Transverse colon (tissue), 4 donors: ENCODE results near the gene GNAQ. TPM values are rescaled to one million over a fixed set of nuclear protein-coding genes. Genes with fewer than 3 reads are reported as not detected.

Source experiments
- DNase-seq: peaks from one replicate; pipeline ENCODE4 v3.0.0-alpha.2; 2019
- H3K27ac ChIP-seq, 4 donors: fragments of 200-600 bp; sonication (generic); 2 replicates each; pipeline ENCODE4 v1.5.1; 2016 to 2018; ENCODE audit warnings: inconsistent platforms in 4 of 4
- H3K27me3 ChIP-seq: fragments of 200-600 bp; sonication (generic); 2 replicates; pipeline ENCODE4 v1.5.1; 2017; ENCODE audit warnings: inconsistent platforms
- H3K36me3 ChIP-seq, 4 donors: fragments of 200-600 bp; sonication (generic); 2 replicates each; pipeline ENCODE4 v1.5.1; 2017 to 2019; ENCODE audit warnings: inconsistent platforms in 4 of 4
- H3K4me1 ChIP-seq, 4 donors: fragments of 200-600 bp; sonication (generic); 2 replicates each; pipeline ENCODE4 v1.5.1; 2017 to 2020; ENCODE audit warnings: inconsistent platforms in 4 of 4
- H3K4me3 ChIP-seq, 4 donors: fragments of 200-600 bp; sonication (generic); 1 replicate in 1 of 4; 2 replicates in 3 of 4; pipeline versions ENCODE4 v1.5.1 to v1.6.1; 2017 to 2019; ENCODE audit warnings: inconsistent platforms in 4 of 4
- H3K9me3 ChIP-seq, 2 donors: fragments of 200-600 bp; sonication (generic); 2 replicates each; pipeline ENCODE4 v1.5.1; 2017 to 2019; ENCODE audit warnings: inconsistent platforms in 2 of 2
- EP300 ChIP-seq: sonication (generic); formaldehyde crosslinking; IDR thresholded peaks from one replicate; pipeline ENCODE4 v1.6.1; 2017; ENCODE audit warnings: antibody characterized with exemption, low read depth
- POLR2A ChIP-seq: fragments of 450-650 bp; IDR thresholded peaks from one replicate; pipeline ENCODE4 v1.6.1; 2016; ENCODE audit warnings: antibody characterized with exemption, mild to moderate bottlenecking, moderate library complexity
- POLR2AphosphoS5 ChIP-seq, 3 donors: sonication (generic); formaldehyde crosslinking; IDR thresholded peaks; one replicate each; pipeline ENCODE4 v1.6.1; 2016; ENCODE audit warnings: antibody characterized with exemption in 3 of 3
- WGBS, 2 donors: methylation state at CpG; one replicate each; pipeline ENCODE4 v1.1.5; 2018; ENCODE audit warnings: low coverage in 1 of 2; 5-methylcytosine and 5-hydroxymethylcytosine counted together
- in situ Hi-C, 4 donors: fragments of 200-750 bp; cut with MboI; loops; one replicate each; pipeline versions ENCODE4 v1.15.0 to v1.15.1; 2017; ENCODE audit warnings: low sequenced_read_pairs in 3 of 4, low pct_ligation_motif_present in 1 of 4, low pct_unique_long_range_greater_than_20kb in 1 of 4
- intact Hi-C: fragments of 100-400 bp; cut with DNase I; formaldehyde crosslinking; loops from one replicate; pipeline ENCODE4 v1.15.1; 2023; ENCODE audit warnings: low total_unique reads
- total RNA-seq, 4 donors: library from RNA; depleted of rRNA; stranded (reverse); fragments of >200 nt; gene quantifications; one replicate each; pipeline ENCODE4 v1.1.0, GENCODE V29; 2016
- TF ChIP-seq, protein P1 (sequence below), 5 experiments: fragments of 200-600 bp in 3 of 5; fragments of 450-650 bp in 2 of 5; sonication (generic) in 3 of 5; IDR thresholded peaks; 1 replicate in 2 of 5; 2 replicates in 3 of 5; pipeline ENCODE4 v1.5.1; 2016 to 2017; ENCODE audit warnings: antibody characterized with exemption in 5 of 5, inconsistent platforms in 3 of 5, mild to moderate bottlenecking in 2 of 5, moderate library complexity in 1 of 5

Gene GNAQ
- total RNA-seq, 4 donors from 2014 or later, result 36.3 to 54.9 (median 47.1) TPM

GRCh38 chr9:77917800-77918199 is 113.8 kb downstream of the GNAQ start:
- no peak for TF ChIP-seq POLR2A
- TF ChIP-seq, protein P1, sequence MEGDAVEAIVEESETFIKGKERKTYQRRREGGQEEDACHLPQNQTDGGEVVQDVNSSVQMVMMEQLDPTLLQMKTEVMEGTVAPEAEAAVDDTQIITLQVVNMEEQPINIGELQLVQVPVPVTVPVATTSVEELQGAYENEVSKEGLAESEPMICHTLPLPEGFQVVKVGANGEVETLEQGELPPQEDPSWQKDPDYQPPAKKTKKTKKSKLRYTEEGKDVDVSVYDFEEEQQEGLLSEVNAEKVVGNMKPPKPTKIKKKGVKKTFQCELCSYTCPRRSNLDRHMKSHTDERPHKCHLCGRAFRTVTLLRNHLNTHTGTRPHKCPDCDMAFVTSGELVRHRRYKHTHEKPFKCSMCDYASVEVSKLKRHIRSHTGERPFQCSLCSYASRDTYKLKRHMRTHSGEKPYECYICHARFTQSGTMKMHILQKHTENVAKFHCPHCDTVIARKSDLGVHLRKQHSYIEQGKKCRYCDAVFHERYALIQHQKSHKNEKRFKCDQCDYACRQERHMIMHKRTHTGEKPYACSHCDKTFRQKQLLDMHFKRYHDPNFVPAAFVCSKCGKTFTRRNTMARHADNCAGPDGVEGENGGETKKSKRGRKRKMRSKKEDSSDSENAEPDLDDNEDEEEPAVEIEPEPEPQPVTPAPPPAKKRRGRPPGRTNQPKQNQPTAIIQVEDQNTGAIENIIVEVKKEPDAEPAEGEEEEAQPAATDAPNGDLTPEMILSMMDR (IDR thresholded peaks at IDR 0.05), result no peak
- TF ChIP-seq EP300, result no peak
- TF ChIP-seq POLR2AphosphoS5 (IDR thresholded peaks at IDR 0.05), result no peak
- no peak overlapping the region for H3K27ac ChIP-seq
- peaks cover 0 to 23% (median 8%) of the 10 kb centered on the region in 4 donors for H3K4me1 ChIP-seq
- H3K36me3 ChIP-seq, result peaks cover 0 to 9% (median 0%) of the 10 kb centered on the region in 4 donors
- no peak overlapping the region for H3K4me3 ChIP-seq
- intact Hi-C loops (no loop called here), in situ Hi-C loops (no loop called here)
- no peak for DNase-seq
- H3K27me3 ChIP-seq, result no peaks in the 10 kb centered on the region
- WGBS, 2 donors, result 67 to 82% methylated on average over 1 to 3 of the region's 3 CpGs
- H3K9me3 ChIP-seq, result no peaks in the 10 kb centered on the region

DNA sequence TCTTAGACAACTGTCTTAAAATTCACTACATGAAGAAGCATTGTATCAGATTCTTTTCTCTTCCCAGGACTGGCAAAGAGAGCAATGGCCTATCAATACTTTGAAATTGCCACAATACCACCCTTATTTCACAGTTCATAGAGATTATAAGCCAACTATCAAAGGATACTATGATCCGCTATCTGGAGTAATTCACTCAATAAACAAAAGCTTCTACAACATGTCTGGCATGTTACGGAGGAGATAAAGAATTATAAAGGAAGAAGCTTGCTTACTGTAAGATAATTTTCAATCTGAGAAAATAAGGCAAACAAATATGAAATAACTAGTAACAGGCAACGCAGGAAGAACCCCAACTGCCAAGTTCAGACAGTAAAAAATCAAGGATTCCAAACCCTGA is 114.8 kb downstream of the GNAQ start:
- intact Hi-C loops (no loop called here), in situ Hi-C loops (no loop called here)
- Histone ChIP-seq H3K9me3 (no peaks in the 10 kb centered on the region), H3K27me3 (no peaks in the 10 kb centered on the region), H3K4me1 (peaks cover 0 to 23% (median 8%) of the 10 kb centered on the region in 4 donors), H3K27ac (no peak overlapping the region), H3K36me3 (peaks cover 0 to 9% (median 0%) of the 10 kb centered on the region in 4 donors), H3K4me3 (no peak overlapping the region)
- WGBS, 2 donors, result 66 to 70% methylated on average over 3 of the region's 3 CpGs
- no peak for DNase-seq
- no peak for TF ChIP-seq POLR2AphosphoS5 (IDR thresholded peaks at IDR 0.05)
- TF ChIP-seq, protein P1 (IDR thresholded peaks at IDR 0.05), result no peak
- no peak for TF ChIP-seq POLR2A
- no peak for TF ChIP-seq EP300

DNA sequence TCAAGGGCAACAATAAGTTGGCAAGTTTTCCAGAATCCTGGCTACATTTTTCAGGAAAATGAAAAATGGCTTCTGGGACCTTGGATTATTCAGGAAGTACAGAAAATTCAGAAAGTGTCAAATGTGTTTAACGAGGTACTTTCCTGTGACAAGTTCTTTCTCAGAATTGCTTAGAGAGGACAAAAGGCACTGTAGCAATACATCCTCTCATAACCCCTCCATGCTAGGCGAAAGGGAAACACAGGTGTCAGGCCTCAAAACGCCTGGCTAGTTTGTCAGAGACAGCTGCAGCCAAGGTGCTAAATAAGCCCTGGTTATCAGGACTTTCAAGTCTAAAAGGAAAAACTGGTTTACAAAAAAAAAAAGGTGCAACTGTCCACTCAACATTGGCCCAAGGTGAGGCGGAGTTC is 115.2 kb downstream of the GNAQ start:
- intact Hi-C loops, result no loop called here
- WGBS, 2 donors, result 67 to 70% methylated on average over 4 of the region's 4 CpGs

DNA sequence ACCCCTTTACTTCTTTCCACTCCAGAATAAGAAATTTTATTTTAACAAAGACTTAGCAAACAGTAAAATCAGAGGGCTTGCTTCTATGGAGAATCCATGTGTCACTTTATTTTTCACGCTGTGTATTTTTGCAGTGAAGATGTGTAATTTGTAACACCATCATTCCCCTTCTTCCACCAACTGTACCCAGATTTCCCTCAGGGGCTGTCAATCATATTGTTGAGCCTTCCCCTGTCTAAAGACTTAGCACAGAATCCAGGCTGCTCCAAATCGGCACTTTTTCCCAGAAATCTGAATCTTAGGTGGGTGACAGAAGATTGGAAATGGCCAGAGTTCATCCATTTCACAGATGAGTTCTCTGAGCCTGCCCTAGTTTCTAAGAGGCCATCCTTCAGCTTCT is 115.9 kb downstream of the GNAQ start:
- no peak for TF ChIP-seq POLR2AphosphoS5 (IDR thresholded peaks at IDR 0.05)
- TF ChIP-seq, protein P1 (IDR thresholded peaks at IDR 0.05), result no peak
- no peak for TF ChIP-seq EP300
- TF ChIP-seq POLR2A, result no peak
- Histone ChIP-seq H3K27ac (no peak overlapping the region), H3K36me3 (peaks cover 0 to 7% (median 0%) of the 10 kb centered on the region in 4 donors), H3K27me3 (no peaks in the 10 kb centered on the region), H3K9me3 (no peaks in the 10 kb centered on the region), H3K4me1 (peaks cover 0 to 23% (median 8%) of the 10 kb centered on the region in 4 donors), H3K4me3 (no peak overlapping the region)
- WGBS, 2 donors, result 84 to 91% methylated on average over 2 of the region's 2 CpGs
- no peak for DNase-seq
- in situ Hi-C loops, result no loop called here
- intact Hi-C loops, result no loop called here

More for the DNA sequence above, 115.2 kb downstream of the GNAQ start:
- Histone ChIP-seq H3K4me3 (no peak overlapping the region), H3K27ac (no peak overlapping the region), H3K4me1 (peaks cover 0 to 23% (median 8%) of the 10 kb centered on the region in 4 donors), H3K36me3 (peaks cover 0 to 9% (median 0%) of the 10 kb centered on the region in 4 donors), H3K27me3 (no peaks in the 10 kb centered on the region), H3K9me3 (no peaks in the 10 kb centered on the region)
- TF ChIP-seq EP300 (no peak), POLR2A (no peak), POLR2AphosphoS5 (IDR thresholded peaks at IDR 0.05) (no peak)
- TF ChIP-seq, protein P1 (IDR thresholded peaks at IDR 0.05), result no peak
- in situ Hi-C loops, result no loop called here
- DNase-seq, result no peak
